RCC 7860 (cell line): ENCODE results near the gene NLGN1.
"Not testable (repeated sequence)": the region's sequence is repeated elsewhere in the genome, so short reads cannot be mapped to it uniquely, and the experiment has no call there.

Experiments
- DNase-seq: peaks from one replicate; pipeline ENCODE4 v3.0.0-alpha.2; 2015; ENCODE audit warnings: low spot score
- FAIRE-seq: peaks from 2 replicates; lab custom pipeline; 2012; peaks lifted over from hg19 to GRCh38; lab: Jason Lieb, UNC

The NLGN1 gene

DNA sequence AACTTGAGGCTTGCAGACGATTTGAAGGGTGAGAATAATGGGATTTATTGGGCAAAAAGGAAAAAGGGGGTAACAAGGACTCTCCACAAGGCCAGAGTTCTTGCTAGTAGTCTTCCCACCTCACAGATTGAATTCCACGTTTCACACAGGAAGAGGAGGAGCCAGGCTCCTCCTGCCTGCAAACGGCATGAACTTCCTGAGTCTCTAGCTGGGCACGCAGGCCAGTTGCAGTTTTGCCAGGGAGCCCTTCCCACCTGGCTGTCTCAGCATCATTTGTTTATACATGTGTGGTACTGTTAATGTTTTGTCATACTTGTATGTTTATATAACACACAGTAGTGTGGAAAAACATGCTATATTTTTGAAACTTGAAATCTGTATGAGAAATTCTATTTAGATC lies 155.0 kb downstream of the NLGN1 start:
- DNase-seq, result no peak
- no peak for FAIRE-seq

DNA sequence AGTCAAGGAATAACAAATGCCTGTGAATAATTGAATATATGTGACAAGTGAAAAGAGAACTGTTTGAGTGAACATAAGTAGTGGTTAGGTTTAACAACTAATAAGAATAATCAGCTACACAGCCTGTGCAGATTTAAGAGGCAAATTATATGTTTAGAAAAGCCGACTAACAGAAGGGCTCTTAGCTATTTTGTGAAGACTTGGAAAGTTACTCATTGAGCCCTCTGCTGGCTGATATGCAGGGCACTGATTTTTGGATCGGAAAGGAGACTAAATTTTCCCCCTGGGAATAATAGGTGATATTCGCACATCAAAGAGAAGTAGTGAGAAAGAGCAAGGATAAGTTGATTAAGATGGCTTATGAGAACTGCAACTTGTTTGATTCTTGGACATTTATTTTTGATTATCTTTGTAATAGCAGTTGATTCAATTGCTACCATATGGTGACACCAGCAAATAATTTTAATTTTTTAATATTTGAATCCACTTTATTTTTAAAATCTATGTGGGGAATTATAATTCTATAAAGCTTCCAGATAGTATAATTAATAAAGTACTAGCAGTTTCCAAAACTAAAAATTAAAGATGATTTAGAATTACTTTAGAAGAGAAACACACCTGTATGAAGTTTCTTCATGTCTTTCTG lies 156.2 kb downstream of the NLGN1 start:
- no peak for FAIRE-seq
- peak; percentile 20 for DNase-seq

GRCh38 chr3:173556546-173556945 lies 159.0 kb downstream of the NLGN1 start:
- FAIRE-seq (no peak), DNase-seq (no peak)

GRCh38 chr3:173567997-173568396 lies 170.5 kb downstream of the NLGN1 start:
- FAIRE-seq (no peak), DNase-seq (no peak)

DNA sequence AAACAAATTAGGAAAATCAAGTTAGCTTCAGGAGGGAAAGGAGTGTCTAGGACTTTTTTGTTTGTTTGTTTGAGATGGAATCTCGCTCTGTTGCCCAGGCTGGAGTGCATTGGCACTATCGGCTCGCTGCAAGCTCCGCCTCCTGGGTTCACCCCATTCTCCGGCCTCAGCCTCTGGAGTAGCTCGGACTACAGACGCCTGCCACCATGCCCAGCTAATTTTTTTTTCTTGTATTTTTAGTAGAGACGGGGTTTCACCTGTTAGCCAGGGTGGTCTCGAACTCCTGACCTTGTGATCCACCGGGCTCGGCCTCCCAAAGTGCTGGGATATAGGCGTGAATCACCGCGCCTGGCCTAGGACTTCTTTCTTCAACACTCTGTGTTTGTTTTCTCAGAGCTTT lies 171.1 kb downstream of the NLGN1 start:
- DNase-seq (no peak), FAIRE-seq (no peak)

- FAIRE-seq (no peak), DNase-seq (no peak)
Measured at GRCh38 chr3:173583496-173583895, 186.0 kb downstream of the NLGN1 start.

- peak; percentile 18 for DNase-seq
- peak; percentile 49 for FAIRE-seq
Measured at GRCh38 chr3:173584093-173584837, 186.7 kb downstream of the NLGN1 start.

DNA sequence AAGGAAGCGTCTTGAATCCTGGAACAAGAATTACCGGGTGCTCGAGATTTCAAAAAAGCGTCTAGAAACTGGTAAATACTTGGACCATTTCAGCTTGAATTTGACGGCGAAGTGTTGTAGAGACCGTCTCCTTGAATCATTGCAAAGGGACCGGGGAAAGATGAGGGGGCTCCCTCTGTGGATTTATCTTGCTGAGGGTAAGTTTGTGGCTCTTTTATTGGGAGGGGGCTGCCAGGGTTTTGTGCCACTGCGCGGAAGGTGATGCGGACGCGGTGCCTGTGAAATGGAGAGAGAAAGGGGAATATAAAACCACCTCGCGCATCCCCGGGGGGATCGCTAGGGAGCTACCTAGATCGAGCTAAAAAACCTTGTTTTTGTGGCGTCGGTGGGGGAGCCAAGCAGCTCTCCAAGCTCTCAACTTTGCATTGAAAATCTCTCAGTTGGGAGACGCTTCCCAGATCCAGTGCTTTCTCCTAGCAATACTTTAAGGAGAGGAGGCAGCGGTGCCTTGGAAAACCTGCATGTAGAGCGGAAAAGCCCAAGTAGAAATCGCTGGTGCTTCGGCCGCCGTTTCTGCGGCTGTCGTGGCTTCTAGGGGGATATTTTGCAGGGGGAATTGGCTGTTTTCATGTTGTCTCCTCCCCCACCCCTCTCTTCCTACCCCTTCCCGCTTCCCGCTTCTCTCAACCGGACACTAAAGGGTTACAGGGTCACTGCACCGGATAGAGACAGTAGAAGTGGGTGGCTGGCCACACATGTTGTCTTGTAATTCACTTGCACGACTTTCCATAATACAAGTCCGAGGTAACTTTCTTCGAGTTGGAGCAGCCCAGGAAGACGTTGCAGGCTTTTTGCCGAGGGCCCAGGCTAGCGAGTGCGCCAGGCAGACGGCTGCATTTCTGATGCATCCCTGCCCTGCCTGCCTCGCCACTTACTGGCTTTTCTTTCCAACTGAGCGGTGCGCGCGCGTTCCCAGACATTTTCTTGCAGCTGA lies 187.6 kb downstream of the NLGN1 start:
- no peak for FAIRE-seq

DNA sequence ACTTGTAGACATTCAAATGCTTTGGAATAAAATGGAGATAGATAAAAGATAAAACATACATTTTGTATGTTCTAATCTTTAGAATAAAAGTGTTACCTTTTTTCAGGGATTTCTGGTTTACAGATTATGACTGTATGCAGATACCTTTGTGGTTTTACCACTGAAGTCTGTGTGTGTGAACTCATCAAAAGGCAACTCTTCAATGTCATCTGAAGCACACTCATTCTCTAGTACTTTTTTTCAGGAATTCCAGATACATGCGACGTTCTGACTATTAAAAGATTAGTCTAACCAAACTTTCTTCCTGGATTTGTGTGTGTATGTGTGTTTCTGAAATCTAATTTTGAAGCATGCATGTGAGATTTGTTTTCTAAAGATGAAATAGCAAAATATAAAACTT lies 188.6 kb downstream of the NLGN1 start:
- peak; percentile 34 for DNase-seq
- FAIRE-seq, result no peak

More for the DNA sequence above, 187.6 kb downstream of the NLGN1 start:
- peak; percentile 24 for DNase-seq

- no peak for FAIRE-seq
- DNase-seq, result no peak
Measured at GRCh38 chr3:173587055-173587454, 189.5 kb downstream of the NLGN1 start.

GRCh38 chr3:173588556-173588955 lies 191.0 kb downstream of the NLGN1 start:
- no peak for DNase-seq
- FAIRE-seq, result no peak

- DNase-seq, result no peak
- no peak for FAIRE-seq
Measured at GRCh38 chr3:173589116-173589515, 191.6 kb downstream of the NLGN1 start.

DNA sequence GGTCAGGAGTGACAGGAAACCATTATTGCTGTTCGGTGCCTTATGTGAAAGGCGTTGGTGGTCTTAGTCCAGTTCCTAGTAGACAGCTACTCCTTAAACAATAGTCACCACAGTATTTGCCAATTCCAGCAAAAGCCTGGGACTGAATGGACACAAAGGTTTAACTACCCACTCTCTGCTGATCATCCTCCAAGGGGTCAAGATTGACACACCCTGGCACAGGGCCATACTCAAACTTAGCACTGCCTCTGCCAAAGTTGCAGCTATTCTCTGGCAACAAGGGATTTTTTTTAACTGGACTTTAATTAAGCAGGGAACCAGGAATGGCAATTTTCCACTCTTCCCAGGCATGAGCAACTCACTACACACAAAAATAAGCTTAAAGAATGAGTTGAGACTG lies 193.9 kb downstream of the NLGN1 start:
- FAIRE-seq (no peak), DNase-seq (no peak)

DNA sequence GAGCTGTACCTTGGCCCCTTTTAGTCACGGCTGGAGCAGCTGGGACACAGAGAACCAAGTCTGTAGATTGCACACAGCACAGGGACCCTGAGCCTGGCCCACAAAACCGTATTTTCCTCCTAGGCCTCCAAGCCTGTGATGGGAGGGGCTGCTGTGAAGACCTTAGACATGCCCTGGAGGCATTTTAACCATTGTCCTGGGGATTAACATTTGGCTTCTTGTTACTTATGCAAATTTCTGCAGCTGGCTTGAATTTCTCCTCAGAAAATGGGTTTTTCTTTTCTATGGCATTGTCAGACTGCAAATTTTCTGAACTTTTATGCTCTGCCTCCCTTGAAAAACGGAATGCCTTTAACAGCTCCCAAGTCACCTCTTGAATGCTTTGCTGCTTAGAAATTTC lies 197.3 kb downstream of the NLGN1 start:
- DNase-seq, FAIRE-seq: not testable (repeated sequence)

- FAIRE-seq (no peak), DNase-seq (no peak)
Measured at GRCh38 chr3:173599673-173600072, 202.1 kb downstream of the NLGN1 start.

DNA sequence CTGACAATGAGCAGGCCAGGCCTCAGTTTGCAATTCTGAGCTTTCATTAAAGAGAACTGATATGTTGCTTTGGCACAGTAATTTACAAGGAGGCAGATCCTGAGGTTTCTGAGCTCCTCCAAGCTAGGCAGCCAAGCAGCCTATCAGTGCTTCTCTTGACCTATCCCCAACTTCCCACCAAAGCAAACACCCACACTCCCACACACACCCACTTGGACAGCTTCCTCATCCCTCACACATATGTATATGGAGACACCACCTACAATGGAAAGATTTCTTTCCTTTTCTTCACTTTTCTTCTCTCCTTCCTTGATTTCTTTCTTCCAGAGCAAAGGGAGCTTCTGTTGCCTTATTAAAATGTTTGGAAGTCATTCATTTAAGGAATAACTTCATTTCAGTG lies 217.0 kb downstream of the NLGN1 start:
- DNase-seq (no peak), FAIRE-seq (no peak)

DNA sequence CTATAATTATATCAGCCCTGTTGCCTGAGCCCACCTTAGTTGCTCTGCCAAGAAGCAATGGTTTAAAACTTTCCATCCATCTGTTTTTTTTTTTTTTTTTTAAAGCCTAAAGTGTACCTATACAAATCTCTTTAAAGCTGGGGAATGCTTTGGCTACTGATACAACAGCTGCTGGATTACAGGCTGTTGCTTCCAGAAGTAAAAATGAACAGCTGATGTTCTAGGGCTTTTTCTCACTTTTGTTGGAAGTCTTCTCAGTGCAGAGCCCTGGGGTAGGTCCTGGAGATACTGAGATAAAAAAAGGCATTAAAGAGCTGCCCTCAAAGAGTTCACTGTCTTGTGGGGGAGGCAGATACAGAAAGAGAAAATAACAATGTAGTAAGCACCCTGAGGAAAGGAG lies 218.1 kb downstream of the NLGN1 start:
- DNase-seq (no peak), FAIRE-seq (no peak)

GRCh38 chr3:173617490-173617889 lies 219.9 kb downstream of the NLGN1 start:
- FAIRE-seq (no peak), DNase-seq (no peak)

- FAIRE-seq (no peak), DNase-seq (no peak)
Measured at GRCh38 chr3:173618148-173618547, 220.6 kb downstream of the NLGN1 start.

- DNase-seq (no peak), FAIRE-seq (no peak)
Measured at GRCh38 chr3:173618703-173619102, 221.2 kb downstream of the NLGN1 start.

DNA sequence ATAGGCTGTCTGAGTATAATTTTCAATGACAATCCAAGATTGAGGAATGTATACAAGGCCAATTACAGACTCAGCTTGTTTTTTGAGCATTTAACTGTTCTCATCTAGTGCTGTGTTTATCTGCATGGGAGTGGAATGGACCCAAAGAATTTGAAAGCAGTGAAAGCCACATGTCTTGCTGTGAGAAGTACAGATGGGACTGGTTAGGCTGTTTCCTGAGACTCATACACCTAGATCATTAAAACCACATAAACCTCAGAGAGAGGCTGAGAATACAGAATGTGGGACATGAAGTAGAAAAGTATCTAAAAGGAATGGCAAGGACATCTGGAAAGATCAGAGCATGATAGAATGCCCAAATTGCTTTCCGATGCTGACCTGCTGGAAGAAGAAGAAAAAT lies 224.6 kb downstream of the NLGN1 start:
- FAIRE-seq (no peak), DNase-seq (no peak)
